Measurements from ENCODE around the gene DEGS2. TPM values are rescaled to one million over a fixed set of nuclear protein-coding genes. Genes with fewer than 3 reads are reported as not detected.
"Not testable (repeated sequence)": the region's sequence is repeated elsewhere in the genome, so short reads cannot be mapped to it uniquely, and the experiment has no call there.

The DEGS2 gene
- total RNA-seq, 2 donors from 2014 or later, result 7.3 to 10.5 TPM

- peak overlapping the region in 1 of 2 donors; percentile 40 for H3K4me3 ChIP-seq
- DNase-seq (no peak), ATAC-seq (peak; percentile 25)
- no peaks in the 10 kb centered on the region for H3K27me3 ChIP-seq
- 8 to 53% methylated on average over 6 to 39 of the region's 39 CpGs for WGBS, 2 donors
- H3K4me1 ChIP-seq, result peaks cover 32% of the 10 kb centered on the region
- TF ChIP-seq, protein P1, sequence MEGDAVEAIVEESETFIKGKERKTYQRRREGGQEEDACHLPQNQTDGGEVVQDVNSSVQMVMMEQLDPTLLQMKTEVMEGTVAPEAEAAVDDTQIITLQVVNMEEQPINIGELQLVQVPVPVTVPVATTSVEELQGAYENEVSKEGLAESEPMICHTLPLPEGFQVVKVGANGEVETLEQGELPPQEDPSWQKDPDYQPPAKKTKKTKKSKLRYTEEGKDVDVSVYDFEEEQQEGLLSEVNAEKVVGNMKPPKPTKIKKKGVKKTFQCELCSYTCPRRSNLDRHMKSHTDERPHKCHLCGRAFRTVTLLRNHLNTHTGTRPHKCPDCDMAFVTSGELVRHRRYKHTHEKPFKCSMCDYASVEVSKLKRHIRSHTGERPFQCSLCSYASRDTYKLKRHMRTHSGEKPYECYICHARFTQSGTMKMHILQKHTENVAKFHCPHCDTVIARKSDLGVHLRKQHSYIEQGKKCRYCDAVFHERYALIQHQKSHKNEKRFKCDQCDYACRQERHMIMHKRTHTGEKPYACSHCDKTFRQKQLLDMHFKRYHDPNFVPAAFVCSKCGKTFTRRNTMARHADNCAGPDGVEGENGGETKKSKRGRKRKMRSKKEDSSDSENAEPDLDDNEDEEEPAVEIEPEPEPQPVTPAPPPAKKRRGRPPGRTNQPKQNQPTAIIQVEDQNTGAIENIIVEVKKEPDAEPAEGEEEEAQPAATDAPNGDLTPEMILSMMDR (IDR thresholded peaks at IDR 0.05), result no peak
- TF ChIP-seq POLR2A (IDR thresholded peaks at IDR 0.05), result no peak
- H3K36me3 ChIP-seq (replicated peaks in 1 of 2; ENCODE audit: insufficient read depth in 1 of 2, low read depth in 2 of 2), result no peaks in the 10 kb centered on the region
- H3K27ac ChIP-seq, result peak overlapping the region in 1 of 4 donors; percentile 64
- intact Hi-C loops (cut with DNase I), result no loop called here
- no peaks in the 10 kb centered on the region for H3K9me3 ChIP-seq
Measured at GRCh38 chr14:100159865-100160533, 554 bp upstream of the DEGS2 start.

- intact Hi-C loops (cut with DNase I), result no loop called here
- H3K4me1 ChIP-seq, result peaks cover 32% of the 10 kb centered on the region
- ATAC-seq (no peak), DNase-seq (no peak)
- no peaks in the 10 kb centered on the region for H3K36me3 ChIP-seq (replicated peaks in 1 of 2; ENCODE audit: insufficient read depth in 1 of 2, low read depth in 2 of 2)
- WGBS, 2 donors, result 11% methylated on average over 26 to 32 of the region's 32 CpGs
- no peaks in the 10 kb centered on the region for H3K27me3 ChIP-seq
- H3K9me3 ChIP-seq, result no peaks in the 10 kb centered on the region
- H3K4me3 ChIP-seq, result peak overlapping the region; percentile 17 to 40
- TF ChIP-seq POLR2A (IDR thresholded peaks at IDR 0.05), result no peak
- TF ChIP-seq, protein P1 (IDR thresholded peaks at IDR 0.05), result no peak
- H3K27ac ChIP-seq, result peak overlapping the region in 2 of 4 donors; percentile 16 to 64
Measured at GRCh38 chr14:100158566-100159093, 815 bp downstream of the DEGS2 start.

- DNase-seq; H3K4me3 ChIP-seq; intact Hi-C loops (cut with DNase I); H3K9me3 ChIP-seq; H3K27me3 ChIP-seq; H3K27ac ChIP-seq; ATAC-seq; H3K36me3 ChIP-seq (replicated peaks in 1 of 2; ENCODE audit: insufficient read depth in 1 of 2, low read depth in 2 of 2): not testable (repeated sequence)
- peaks cover 32% of the 10 kb centered on the region for H3K4me1 ChIP-seq
- WGBS, 2 donors, result 81 to 87% methylated on average over 16 of the region's 16 CpGs
Measured at GRCh38 chr14:100157548-100158232, 1.8 kb downstream of the DEGS2 start.

- Histone ChIP-seq H3K4me3 (no peak overlapping the region), H3K27me3 (no peaks in the 10 kb centered on the region)
Measured at GRCh38 chr14:100156776-100157175, 2.7 kb downstream of the DEGS2 start.

More at GRCh38 chr14:100156776-100157175, 2.7 kb downstream of the DEGS2 start:
- Histone ChIP-seq H3K9me3 (no peaks in the 10 kb centered on the region), H3K4me1 (peaks cover 32% of the 10 kb centered on the region), H3K36me3 (replicated peaks in 1 of 2; ENCODE audit: insufficient read depth in 1 of 2, low read depth in 2 of 2) (no peaks in the 10 kb centered on the region), H3K27ac (peak overlapping the region in 1 of 4 donors; percentile 67)
- TF ChIP-seq, protein P1 (IDR thresholded peaks at IDR 0.05), result no peak
- no peak for TF ChIP-seq POLR2A (IDR thresholded peaks at IDR 0.05)
- ATAC-seq (no peak), DNase-seq (no peak)
- intact Hi-C loops (cut with DNase I), result no loop called here
- WGBS, 2 donors, result 80 to 85% methylated on average over 6 of the region's 6 CpGs

All from body of pancreas (tissue), 4 donors.